Mucosa of rectum (tissue), 2 donors: Measurements from ENCODE around the gene DGKB.

Experiments
- H3K27ac ChIP-seq, 2 donors: one replicate each; pipeline ENCODE4 v1.7.0; 2013; ENCODE audit warnings: inconsistent platforms in 2 of 2, low read depth in 2 of 2, low read length in 2 of 2
- H3K27me3 ChIP-seq, 2 donors: one replicate each; pipeline ENCODE4 v1.7.0; 2013; ENCODE audit warnings: low read length in 2 of 2; ENCODE audit not compliant: control insufficient read depth in 2 of 2, insufficient read depth in 2 of 2
- H3K36me3 ChIP-seq, 2 donors: one replicate each; pipeline ENCODE4 v1.7.0; 2013; ENCODE audit warnings: low read length in 2 of 2; ENCODE audit not compliant: control insufficient read depth in 2 of 2, insufficient read depth in 2 of 2
- H3K4me1 ChIP-seq, 2 donors: one replicate each; pipeline ENCODE4 v1.7.0; 2013; ENCODE audit warnings: low read length in 2 of 2, mild to moderate bottlenecking in 1 of 2; ENCODE audit not compliant: control insufficient read depth in 2 of 2, insufficient read depth in 2 of 2
- H3K4me3 ChIP-seq, 2 donors: one replicate each; pipeline ENCODE4 v1.7.0; 2013; ENCODE audit warnings: low read length in 2 of 2
- H3K9ac ChIP-seq, 2 donors: one replicate each; pipeline ENCODE4 v1.7.0; 2013; ENCODE audit warnings: low read length in 2 of 2, low read depth in 1 of 2, mild to moderate bottlenecking in 1 of 2
- H3K9me3 ChIP-seq, 2 donors: one replicate each; pipeline ENCODE4 v1.7.0; 2013; ENCODE audit warnings: low read length in 2 of 2; ENCODE audit not compliant: control insufficient read depth in 2 of 2
- donor health status: healthy.
- donor health status: Normal muscosa, but diverticular disease.

Gene DGKB

GRCh38 chr7:14583518-14583917 lies 319.0 kb downstream of the DGKB start:
- Histone ChIP-seq H3K4me3 (no peak overlapping the region), H3K4me1 (peaks cover 0 to 3% of the 10 kb centered on the region in 2 donors), H3K27ac (no peak overlapping the region)

DNA sequence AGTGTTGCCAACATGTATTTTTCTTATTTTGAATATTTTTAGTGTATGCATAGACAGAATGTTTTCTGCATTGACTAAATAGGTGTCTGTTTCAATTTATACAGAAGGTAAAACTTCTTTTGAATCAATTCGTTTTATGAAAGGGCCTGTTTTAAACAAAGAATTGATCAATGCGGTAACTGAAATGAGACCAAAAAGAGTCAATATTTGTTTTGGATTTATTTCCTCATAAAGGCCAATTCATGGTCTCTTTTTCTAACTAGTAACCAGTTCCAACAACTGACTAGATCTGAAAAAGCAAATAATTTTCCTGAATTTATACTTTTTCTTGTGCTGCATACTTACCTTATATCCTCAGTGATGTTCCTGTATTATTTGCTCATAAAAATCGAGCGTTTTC lies 320.5 kb downstream of the DGKB start:
- Histone ChIP-seq H3K4me1 (peaks cover 0 to 3% of the 10 kb centered on the region in 2 donors), H3K9ac (no peak overlapping the region), H3K9me3 (peaks cover 2 to 8% of the 10 kb centered on the region in 2 donors), H3K27ac (no peak overlapping the region), H3K27me3 (no peaks in the 10 kb centered on the region), H3K36me3 (no peaks in the 10 kb centered on the region), H3K4me3 (no peak overlapping the region)

More at GRCh38 chr7:14583518-14583917, 319.0 kb downstream of the DGKB start:
- Histone ChIP-seq H3K9ac (no peak overlapping the region), H3K27me3 (no peaks in the 10 kb centered on the region), H3K36me3 (no peaks in the 10 kb centered on the region), H3K9me3 (peaks cover 2 to 8% of the 10 kb centered on the region in 2 donors)

- no peaks in the 10 kb centered on the region for H3K9me3 ChIP-seq
- peaks cover 0 to 3% of the 10 kb centered on the region in 2 donors for H3K4me1 ChIP-seq
- H3K4me3 ChIP-seq, result no peak overlapping the region
- no peak overlapping the region for H3K9ac ChIP-seq
- no peaks in the 10 kb centered on the region for H3K36me3 ChIP-seq
- no peak overlapping the region for H3K27ac ChIP-seq
- H3K27me3 ChIP-seq, result no peaks in the 10 kb centered on the region
These were observed 322.6 kb downstream of the DGKB start for GRCh38 chr7:14579971-14580370.

DNA sequence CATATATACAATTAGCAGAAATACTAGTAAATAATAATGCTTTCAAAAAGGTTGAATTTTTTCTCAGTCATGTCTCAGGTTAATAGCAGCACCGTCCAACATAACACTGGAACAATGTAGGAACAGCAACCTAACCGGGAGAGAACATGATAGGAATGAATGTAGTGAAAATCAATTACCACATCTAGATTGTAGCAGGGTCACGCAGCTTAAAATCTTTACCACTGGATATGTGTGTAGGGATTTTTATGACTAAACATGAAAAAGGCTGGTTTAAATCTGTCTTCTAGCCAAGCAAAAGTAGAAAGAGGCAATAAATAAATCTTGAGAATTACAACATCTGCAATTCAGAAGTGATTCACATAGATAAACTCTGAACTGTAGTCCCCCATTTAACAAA lies 326.0 kb downstream of the DGKB start:
- H3K9me3 ChIP-seq, result no peaks in the 10 kb centered on the region
- no peaks in the 10 kb centered on the region for H3K36me3 ChIP-seq
- no peak overlapping the region for H3K27ac ChIP-seq
- H3K4me1 ChIP-seq, result peaks cover 0 to 3% of the 10 kb centered on the region in 2 donors
- H3K9ac ChIP-seq, result no peak overlapping the region
- H3K27me3 ChIP-seq, result no peaks in the 10 kb centered on the region
- no peak overlapping the region for H3K4me3 ChIP-seq

- Histone ChIP-seq H3K4me3 (no peak overlapping the region), H3K9ac (no peak overlapping the region), H3K36me3 (no peaks in the 10 kb centered on the region), H3K27ac (no peak overlapping the region), H3K9me3 (no peaks in the 10 kb centered on the region), H3K4me1 (peaks cover 0 to 6% of the 10 kb centered on the region in 2 donors), H3K27me3 (no peaks in the 10 kb centered on the region)
These were observed 331.6 kb downstream of the DGKB start for GRCh38 chr7:14570750-14571607.

GRCh38 chr7:14552060-14552459 lies 350.5 kb downstream of the DGKB start:
- no peaks in the 10 kb centered on the region for H3K9me3 ChIP-seq
- H3K9ac ChIP-seq, result no peak overlapping the region
- H3K4me1 ChIP-seq, result no peaks in the 10 kb centered on the region
- no peak overlapping the region for H3K4me3 ChIP-seq
- no peak overlapping the region for H3K27ac ChIP-seq
- H3K27me3 ChIP-seq, result no peaks in the 10 kb centered on the region
- no peaks in the 10 kb centered on the region for H3K36me3 ChIP-seq

GRCh38 chr7:14551310-14551709 lies 351.2 kb downstream of the DGKB start:
- Histone ChIP-seq H3K4me3 (no peak overlapping the region), H3K27ac (no peak overlapping the region), H3K36me3 (no peaks in the 10 kb centered on the region), H3K9me3 (no peaks in the 10 kb centered on the region), H3K27me3 (no peaks in the 10 kb centered on the region), H3K9ac (no peak overlapping the region), H3K4me1 (no peaks in the 10 kb centered on the region)

GRCh38 chr7:14542624-14543023 lies 359.9 kb downstream of the DGKB start:
- no peaks in the 10 kb centered on the region for H3K4me1 ChIP-seq
- no peaks in the 10 kb centered on the region for H3K27me3 ChIP-seq
- no peaks in the 10 kb centered on the region for H3K36me3 ChIP-seq
- H3K9ac ChIP-seq, result no peak overlapping the region
- H3K4me3 ChIP-seq, result no peak overlapping the region
- no peaks in the 10 kb centered on the region for H3K9me3 ChIP-seq
- no peak overlapping the region for H3K27ac ChIP-seq

DNA sequence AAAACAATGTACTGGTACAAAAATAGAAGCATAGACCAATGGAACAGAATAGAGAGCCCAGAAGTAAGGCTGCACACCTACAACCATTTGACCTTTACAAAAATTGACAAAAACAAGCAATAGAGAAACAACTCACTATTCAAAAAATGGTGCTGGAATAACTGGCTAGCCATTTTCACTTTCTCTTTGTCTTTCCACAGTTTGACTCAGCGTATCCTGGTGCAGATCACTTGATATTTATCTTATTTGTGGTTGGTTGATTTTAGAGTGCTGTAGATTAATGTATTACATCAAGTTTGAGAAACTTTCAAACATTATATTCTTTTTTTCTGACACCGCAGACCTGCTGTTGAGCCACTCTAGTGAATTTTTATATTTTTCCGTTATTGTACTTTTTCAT lies 381.4 kb downstream of the DGKB start:
- H3K9ac ChIP-seq, result no peak overlapping the region
- H3K4me1 ChIP-seq, result no peaks in the 10 kb centered on the region
- H3K4me3 ChIP-seq, result no peak overlapping the region
- H3K27me3 ChIP-seq, result no peaks in the 10 kb centered on the region
- H3K27ac ChIP-seq, result no peak overlapping the region
- no peaks in the 10 kb centered on the region for H3K36me3 ChIP-seq
- no peaks in the 10 kb centered on the region for H3K9me3 ChIP-seq

DNA sequence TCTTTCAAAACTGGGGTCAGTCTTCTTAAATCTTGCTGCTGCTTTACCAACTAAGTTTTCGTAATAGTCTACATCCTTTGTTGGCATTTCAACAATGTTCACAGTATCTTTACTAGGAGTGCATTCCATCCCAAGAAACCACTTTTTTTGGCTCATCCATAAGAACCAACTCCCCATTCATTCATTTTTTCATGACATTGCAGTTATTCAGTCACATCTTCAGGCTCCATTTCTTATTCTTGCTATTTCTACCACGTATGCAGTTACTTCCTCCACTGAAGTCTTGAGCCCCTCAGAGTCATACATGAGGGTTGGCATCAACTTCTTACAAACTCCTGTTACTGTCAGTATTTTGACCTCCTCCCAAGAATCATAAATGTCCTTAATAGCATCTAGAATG lies 392.3 kb downstream of the DGKB start:
- no peak overlapping the region for H3K9ac ChIP-seq
- no peak overlapping the region for H3K4me3 ChIP-seq
- H3K27me3 ChIP-seq, result no peaks in the 10 kb centered on the region
- no peaks in the 10 kb centered on the region for H3K36me3 ChIP-seq
- H3K9me3 ChIP-seq, result no peaks in the 10 kb centered on the region
- no peaks in the 10 kb centered on the region for H3K4me1 ChIP-seq
- no peak overlapping the region for H3K27ac ChIP-seq
